Natural killer cell (primary cell): Measurements from ENCODE around the gene ABCF2. TPM values are rescaled to one million over a fixed set of nuclear protein-coding genes. Genes with fewer than 3 reads are reported as not detected.

Source experiments
- ATAC-seq, 3 donors: fragments of 150-1000 bp in 2 of 3; fragments of 200-7000 bp in 1 of 3; cut with Tn5 transposase; 1 replicate in 1 of 3; 2 replicates in 2 of 3; pipeline ENCODE4 v1.10.0; 2021; ENCODE audit warnings: mild to moderate bottlenecking in 2 of 3, moderate library complexity in 2 of 3
- DNase-seq, 2 donors: peaks; one replicate each; pipeline versions ENCODE4 v3.0.0 to v3.0.0-alpha.2; 2013 to 2021; ENCODE audit warnings: mixed read lengths in 1 of 2
- H3K27ac ChIP-seq: one replicate; pipeline ENCODE4 v1.5.1; 2013; ENCODE audit warnings: mild to moderate bottlenecking, low read length
- H3K27me3 ChIP-seq: one replicate; pipeline ENCODE4 v1.6.1; 2013; ENCODE audit warnings: low read length; ENCODE audit not compliant: control insufficient read depth, insufficient read depth
- H3K36me3 ChIP-seq: one replicate; pipeline ENCODE4 v1.6.1; 2013; ENCODE audit warnings: low read length; ENCODE audit not compliant: control insufficient read depth, insufficient read depth
- H3K4me1 ChIP-seq: one replicate; pipeline ENCODE4 v1.6.1; 2013; ENCODE audit warnings: low read length; ENCODE audit not compliant: control insufficient read depth, insufficient read depth
- H3K4me3 ChIP-seq: one replicate; pipeline ENCODE4 v1.5.1; 2013; ENCODE audit warnings: low read length
- H3K9me3 ChIP-seq: one replicate; pipeline ENCODE4 v1.6.1; 2013; ENCODE audit warnings: low read length; ENCODE audit not compliant: control insufficient read depth, insufficient read depth
- H3K27ac Mint-ChIP-seq, 2 donors: one replicate each; pipeline ENCODE4 v1.8.0; 2022; ENCODE audit warnings: mild to moderate bottlenecking in 2 of 2, mixed read lengths in 2 of 2, moderate library complexity in 1 of 2
- H3K27me3 Mint-ChIP-seq, 2 donors: one replicate each; pipeline ENCODE4 v1.8.0; 2022; ENCODE audit warnings: low read depth in 2 of 2, mixed read lengths in 2 of 2
- H3K36me3 Mint-ChIP-seq: one replicate; pipeline ENCODE4 v1.8.0; 2022; ENCODE audit warnings: mixed read lengths
- H3K4me1 Mint-ChIP-seq, 2 donors: one replicate each; pipeline ENCODE4 v1.8.0; 2022; ENCODE audit warnings: mixed read lengths in 2 of 2
- H3K4me3 Mint-ChIP-seq: one replicate; pipeline ENCODE4 v1.8.0; 2022; ENCODE audit warnings: mild to moderate bottlenecking, moderate library complexity, mixed read lengths
- H3K9me3 Mint-ChIP-seq, 2 donors: one replicate each; pipeline ENCODE4 v1.8.0; 2022; ENCODE audit warnings: mixed read lengths in 2 of 2
- WGBS: methylation state at CpG from one replicate; pipeline ENCODE4 v1.1.7; 2013; ENCODE audit warnings: missing lambda C conversion rate; ENCODE audit not compliant: insufficient coverage; 5-methylcytosine and 5-hydroxymethylcytosine counted together
- intact Hi-C: fragments of 100-400 bp; cut with micrococcal nuclease; formaldehyde crosslinking; loops from one replicate; pipeline ENCODE4 v1.14.2; 2022
- total RNA-seq, 4 donors: library from RNA; stranded (reverse); fragments of 120-200 nt in 1 of 4; gene quantifications; one replicate each; pipeline versions ENCODE4 v1.2.3 to v1.2.4, GENCODE V29; 2013 to 2022
- TF ChIP-seq, protein P1 (sequence below): fragments of 200-600 bp; IDR thresholded peaks from one replicate; pipeline ENCODE4 v1.8.0; 2022; ENCODE audit warnings: antibody characterized with exemption

The ABCF2 gene
- total RNA-seq, 3 donors from 2014 or later (not counting 1 experiment from before 2014, with no cell fraction given), result 12.1 to 26.1 (median 17.6) TPM

GRCh38 chr7:151265351-151265931, 38.4 kb upstream of the ABCF2 start:
- Mint-ChIP-seq H3K4me1 (no peaks in the 10 kb centered on the region), H3K27ac (no peak overlapping the region), H3K4me3 (no peak overlapping the region), H3K27me3 (peaks cover 0 to 5% of the 10 kb centered on the region in 2 donors), H3K9me3 (no peaks in the 10 kb centered on the region), H3K36me3 (no peaks in the 10 kb centered on the region)
- H3K27me3 ChIP-seq, result peaks cover 2% of the 10 kb centered on the region
- no peaks in the 10 kb centered on the region for H3K4me1 ChIP-seq
- intact Hi-C loops, result no loop called here
- no peaks in the 10 kb centered on the region for H3K36me3 ChIP-seq
- no peak overlapping the region for H3K4me3 ChIP-seq
- no peaks in the 10 kb centered on the region for H3K9me3 ChIP-seq
- H3K27ac ChIP-seq, result no peak overlapping the region
- WGBS, result 90% methylated on average over 8 of the region's 9 CpGs
- ATAC-seq (no peak), DNase-seq (no peak)
- TF ChIP-seq, protein P1, sequence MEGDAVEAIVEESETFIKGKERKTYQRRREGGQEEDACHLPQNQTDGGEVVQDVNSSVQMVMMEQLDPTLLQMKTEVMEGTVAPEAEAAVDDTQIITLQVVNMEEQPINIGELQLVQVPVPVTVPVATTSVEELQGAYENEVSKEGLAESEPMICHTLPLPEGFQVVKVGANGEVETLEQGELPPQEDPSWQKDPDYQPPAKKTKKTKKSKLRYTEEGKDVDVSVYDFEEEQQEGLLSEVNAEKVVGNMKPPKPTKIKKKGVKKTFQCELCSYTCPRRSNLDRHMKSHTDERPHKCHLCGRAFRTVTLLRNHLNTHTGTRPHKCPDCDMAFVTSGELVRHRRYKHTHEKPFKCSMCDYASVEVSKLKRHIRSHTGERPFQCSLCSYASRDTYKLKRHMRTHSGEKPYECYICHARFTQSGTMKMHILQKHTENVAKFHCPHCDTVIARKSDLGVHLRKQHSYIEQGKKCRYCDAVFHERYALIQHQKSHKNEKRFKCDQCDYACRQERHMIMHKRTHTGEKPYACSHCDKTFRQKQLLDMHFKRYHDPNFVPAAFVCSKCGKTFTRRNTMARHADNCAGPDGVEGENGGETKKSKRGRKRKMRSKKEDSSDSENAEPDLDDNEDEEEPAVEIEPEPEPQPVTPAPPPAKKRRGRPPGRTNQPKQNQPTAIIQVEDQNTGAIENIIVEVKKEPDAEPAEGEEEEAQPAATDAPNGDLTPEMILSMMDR, result no peak

DNA sequence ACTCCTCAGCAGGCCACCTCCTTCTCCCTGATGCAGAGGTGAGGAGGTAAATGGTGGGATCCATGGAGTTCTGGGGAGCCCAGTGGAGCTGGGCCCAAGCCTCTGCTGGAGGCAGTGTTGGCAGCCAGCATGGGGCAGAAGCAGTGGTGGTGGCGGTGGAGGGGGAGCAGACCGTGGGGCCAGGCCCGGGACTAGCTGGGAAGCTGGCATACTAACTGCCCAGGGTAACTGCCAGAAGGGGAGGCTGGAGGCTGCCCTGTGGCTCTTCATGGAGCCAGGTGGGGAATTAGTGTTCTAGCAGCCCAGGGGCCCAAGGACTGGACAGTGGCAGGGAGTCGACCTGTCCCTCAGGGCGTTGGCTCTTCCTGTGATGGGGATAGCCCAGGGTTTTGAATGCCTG, 37.6 kb upstream of the ABCF2 start:
- whole genome bisulfite sequencing, result 91% methylated on average over 5 of the region's 5 CpGs
- Mint-ChIP-seq H3K27ac (no peak overlapping the region), H3K27me3 (peaks cover 0 to 2% of the 10 kb centered on the region in 2 donors), H3K4me3 (no peak overlapping the region), H3K4me1 (no peaks in the 10 kb centered on the region), H3K36me3 (no peaks in the 10 kb centered on the region), H3K9me3 (no peaks in the 10 kb centered on the region)
- H3K27me3 ChIP-seq, result peaks cover 2% of the 10 kb centered on the region
- intact Hi-C loops, result no loop called here
- no peaks in the 10 kb centered on the region for H3K36me3 ChIP-seq
- ATAC-seq (no peak), DNase-seq (no peak)
- TF ChIP-seq, protein P1, result no peak
- H3K4me3 ChIP-seq, result no peak overlapping the region
- H3K9me3 ChIP-seq, result no peaks in the 10 kb centered on the region
- H3K27ac ChIP-seq, result no peak overlapping the region
- H3K4me1 ChIP-seq, result no peaks in the 10 kb centered on the region

DNA sequence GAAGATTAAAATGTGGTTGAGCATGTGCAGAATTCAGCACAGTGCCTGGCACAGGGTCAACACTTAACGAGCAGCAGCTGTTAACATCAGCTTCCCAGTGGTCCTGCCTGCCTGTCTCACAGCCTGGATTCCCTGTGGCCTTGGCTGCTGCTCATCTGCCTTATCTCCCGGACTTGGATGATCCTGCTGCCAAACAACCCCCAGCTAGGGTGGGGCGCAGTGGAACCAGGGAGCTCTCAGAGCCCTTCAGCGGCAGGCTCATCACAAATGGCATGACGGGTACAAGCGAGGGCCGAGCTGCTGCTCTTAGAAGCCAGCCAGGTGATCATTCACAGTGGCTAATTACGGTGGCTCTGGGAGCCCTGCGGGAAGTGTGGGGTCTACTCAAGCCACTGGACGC, 34.5 kb upstream of the ABCF2 start:
- peaks cover 20 to 23% of the 10 kb centered on the region in 2 donors for H3K27me3 Mint-ChIP-seq
- H3K27me3 ChIP-seq, result peaks cover 2% of the 10 kb centered on the region
- intact Hi-C loops, result no loop called here
- H3K4me1 ChIP-seq, result no peaks in the 10 kb centered on the region
- H3K9me3 ChIP-seq, result no peaks in the 10 kb centered on the region
- no peak overlapping the region for H3K27ac Mint-ChIP-seq
- H3K27ac ChIP-seq, result no peak overlapping the region
- no peaks in the 10 kb centered on the region for H3K9me3 Mint-ChIP-seq
- DNase-seq, result no peak
- no peak overlapping the region for H3K4me3 Mint-ChIP-seq
- WGBS, result 90% methylated on average over 10 of the region's 10 CpGs
- no peaks in the 10 kb centered on the region for H3K36me3 Mint-ChIP-seq
- no peak overlapping the region for H3K4me3 ChIP-seq
- H3K4me1 Mint-ChIP-seq, result no peaks in the 10 kb centered on the region
- TF ChIP-seq, protein P1, result no peak
- no peak for ATAC-seq
- H3K36me3 ChIP-seq, result no peaks in the 10 kb centered on the region

- Mint-ChIP-seq H3K36me3 (no peaks in the 10 kb centered on the region), H3K4me1 (no peaks in the 10 kb centered on the region), H3K27me3 (peaks cover 23 to 24% of the 10 kb centered on the region in 2 donors), H3K27ac (no peak overlapping the region), H3K9me3 (no peaks in the 10 kb centered on the region), H3K4me3 (no peak overlapping the region)
- no peak overlapping the region for H3K4me3 ChIP-seq
- intact Hi-C loops, result no loop called here
- no peaks in the 10 kb centered on the region for H3K36me3 ChIP-seq
- TF ChIP-seq, protein P1, result no peak
- peaks cover 2% of the 10 kb centered on the region for H3K27me3 ChIP-seq
- DNase-seq (no peak), ATAC-seq (no peak)
- no peaks in the 10 kb centered on the region for H3K4me1 ChIP-seq
- H3K27ac ChIP-seq, result no peak overlapping the region
- WGBS, result 92% methylated on average over 8 of the region's 8 CpGs
- no peaks in the 10 kb centered on the region for H3K9me3 ChIP-seq
Measured at GRCh38 chr7:151260883-151261282, 33.9 kb upstream of the ABCF2 start.
